GM12873 (cell line): ENCODE measurements around the gene TRAF5.

Source experiments
- TF ChIP-seq, protein P1 (sequence below): IDR thresholded peaks from 2 replicates; pipeline ENCODE4 v1.5.1; 2012; ENCODE audit warnings: low read depth, mild to moderate bottlenecking, moderate library complexity, low read length, control low read depth; ENCODE audit not compliant: insufficient read depth; ENCODE audit errors: missing control alignments

TRAF5 gene

DNA sequence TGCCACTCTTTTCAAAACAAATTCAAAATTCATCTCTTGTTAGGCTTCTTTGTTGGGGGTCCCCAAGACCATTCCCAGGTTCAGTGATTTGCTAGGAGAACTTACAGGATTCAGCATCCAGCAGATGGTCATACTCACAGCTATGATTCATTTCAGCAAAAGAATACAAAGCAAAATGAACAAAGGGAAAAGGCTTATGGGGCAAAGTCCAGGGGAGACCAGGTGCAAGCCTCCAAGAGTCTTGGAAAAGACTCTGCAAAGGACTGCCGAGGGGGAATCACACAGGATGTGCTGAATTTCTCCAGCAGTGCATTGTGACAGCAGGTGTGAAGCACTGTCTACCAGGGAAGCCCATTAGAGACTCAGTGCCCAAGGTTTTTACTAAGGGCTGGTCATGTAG lies 7.3 kb downstream of the TRAF5 start:
- TF ChIP-seq, protein P1, sequence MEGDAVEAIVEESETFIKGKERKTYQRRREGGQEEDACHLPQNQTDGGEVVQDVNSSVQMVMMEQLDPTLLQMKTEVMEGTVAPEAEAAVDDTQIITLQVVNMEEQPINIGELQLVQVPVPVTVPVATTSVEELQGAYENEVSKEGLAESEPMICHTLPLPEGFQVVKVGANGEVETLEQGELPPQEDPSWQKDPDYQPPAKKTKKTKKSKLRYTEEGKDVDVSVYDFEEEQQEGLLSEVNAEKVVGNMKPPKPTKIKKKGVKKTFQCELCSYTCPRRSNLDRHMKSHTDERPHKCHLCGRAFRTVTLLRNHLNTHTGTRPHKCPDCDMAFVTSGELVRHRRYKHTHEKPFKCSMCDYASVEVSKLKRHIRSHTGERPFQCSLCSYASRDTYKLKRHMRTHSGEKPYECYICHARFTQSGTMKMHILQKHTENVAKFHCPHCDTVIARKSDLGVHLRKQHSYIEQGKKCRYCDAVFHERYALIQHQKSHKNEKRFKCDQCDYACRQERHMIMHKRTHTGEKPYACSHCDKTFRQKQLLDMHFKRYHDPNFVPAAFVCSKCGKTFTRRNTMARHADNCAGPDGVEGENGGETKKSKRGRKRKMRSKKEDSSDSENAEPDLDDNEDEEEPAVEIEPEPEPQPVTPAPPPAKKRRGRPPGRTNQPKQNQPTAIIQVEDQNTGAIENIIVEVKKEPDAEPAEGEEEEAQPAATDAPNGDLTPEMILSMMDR, result no peak

DNA sequence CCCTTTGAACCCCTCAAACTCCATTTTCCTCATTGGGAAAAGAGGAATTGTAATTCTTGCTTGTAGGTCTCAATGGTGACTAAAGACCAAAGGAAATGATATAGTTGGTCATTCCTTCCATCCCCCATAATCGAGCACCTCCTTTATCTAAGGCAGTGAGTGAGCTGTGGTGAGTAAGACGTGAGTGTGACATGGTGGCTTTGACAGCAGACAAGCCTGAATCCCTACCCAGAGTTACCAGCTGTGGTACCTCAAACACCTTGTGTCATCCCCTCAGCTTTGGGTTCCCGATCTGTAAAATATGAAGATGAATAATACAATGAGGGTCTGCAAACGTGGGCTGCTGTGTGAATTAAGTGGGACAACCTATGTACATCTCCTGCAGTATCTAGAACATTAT lies 8.4 kb downstream of the TRAF5 start:
- TF ChIP-seq, protein P1, result no peak

DNA sequence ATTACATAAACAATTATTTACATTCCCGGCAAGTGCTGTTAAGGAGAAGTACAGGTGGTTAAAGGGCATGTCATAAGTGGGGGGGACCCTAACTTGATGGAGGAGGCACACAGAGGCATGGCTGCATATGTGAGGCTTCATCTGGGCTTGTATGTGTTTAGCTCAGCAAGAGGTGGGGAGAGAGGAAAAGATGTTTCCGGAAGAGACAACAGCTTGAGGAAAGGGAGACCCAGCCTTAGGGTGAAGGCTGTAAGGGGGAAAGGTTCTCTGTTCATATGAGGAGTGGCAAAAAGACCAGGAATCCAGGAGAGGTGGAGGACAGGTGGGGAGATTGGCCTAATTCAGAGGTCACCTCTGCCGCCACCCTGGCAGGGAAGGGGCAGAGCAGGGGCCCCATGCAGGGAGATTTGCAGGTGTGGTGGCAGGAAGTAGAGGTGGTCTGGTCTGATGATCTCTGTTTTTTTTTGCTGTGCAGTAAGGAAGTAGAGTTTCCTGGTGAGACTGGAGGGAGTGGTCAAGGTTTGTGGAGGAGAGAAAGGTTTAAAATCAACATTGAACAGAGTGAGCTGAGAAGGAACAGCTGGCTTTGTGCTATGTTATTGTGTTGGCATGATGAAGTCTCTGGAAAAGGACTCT lies 9.0 kb downstream of the TRAF5 start:
- TF ChIP-seq, protein P1, result no peak

DNA sequence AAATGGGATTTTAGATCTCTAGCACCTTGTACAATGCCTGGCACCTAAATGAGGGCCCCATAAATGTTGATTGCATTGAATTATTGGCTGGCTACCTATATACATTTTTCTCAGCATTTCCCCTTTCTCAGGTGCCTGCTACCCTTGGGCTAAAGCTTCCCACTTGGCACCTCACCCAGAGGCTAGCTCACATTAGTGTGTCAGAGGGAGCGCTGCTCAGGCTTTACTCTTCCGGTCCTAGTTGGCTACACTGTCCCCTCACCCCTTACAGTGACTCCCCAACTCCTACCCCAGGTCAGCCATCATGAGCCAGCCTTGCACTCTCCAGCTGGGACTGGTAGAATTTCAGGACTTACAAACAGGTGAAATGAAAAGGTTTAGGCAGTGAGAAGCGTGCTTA lies 9.5 kb downstream of the TRAF5 start:
- TF ChIP-seq, protein P1, result no peak

DNA sequence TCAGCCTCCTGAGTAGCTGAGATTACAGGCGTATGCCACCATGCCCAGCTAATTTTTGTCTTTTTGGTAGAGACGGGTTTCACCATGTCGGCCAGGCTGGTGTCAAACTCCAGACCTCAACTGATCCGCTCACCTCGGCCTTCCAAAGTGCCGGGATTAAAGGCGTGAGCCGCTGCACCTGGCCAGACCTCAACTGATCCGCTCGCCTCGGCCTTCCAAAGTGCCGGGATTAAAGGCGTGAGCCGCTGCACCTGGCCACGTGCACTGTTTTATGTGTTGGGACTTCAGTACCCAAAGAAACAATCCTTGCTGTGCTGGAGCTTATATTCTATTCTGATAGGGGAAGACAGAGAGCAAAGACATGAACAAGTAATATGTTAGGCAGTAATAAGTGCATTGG lies 10.1 kb downstream of the TRAF5 start:
- TF ChIP-seq, protein P1, result no peak

DNA sequence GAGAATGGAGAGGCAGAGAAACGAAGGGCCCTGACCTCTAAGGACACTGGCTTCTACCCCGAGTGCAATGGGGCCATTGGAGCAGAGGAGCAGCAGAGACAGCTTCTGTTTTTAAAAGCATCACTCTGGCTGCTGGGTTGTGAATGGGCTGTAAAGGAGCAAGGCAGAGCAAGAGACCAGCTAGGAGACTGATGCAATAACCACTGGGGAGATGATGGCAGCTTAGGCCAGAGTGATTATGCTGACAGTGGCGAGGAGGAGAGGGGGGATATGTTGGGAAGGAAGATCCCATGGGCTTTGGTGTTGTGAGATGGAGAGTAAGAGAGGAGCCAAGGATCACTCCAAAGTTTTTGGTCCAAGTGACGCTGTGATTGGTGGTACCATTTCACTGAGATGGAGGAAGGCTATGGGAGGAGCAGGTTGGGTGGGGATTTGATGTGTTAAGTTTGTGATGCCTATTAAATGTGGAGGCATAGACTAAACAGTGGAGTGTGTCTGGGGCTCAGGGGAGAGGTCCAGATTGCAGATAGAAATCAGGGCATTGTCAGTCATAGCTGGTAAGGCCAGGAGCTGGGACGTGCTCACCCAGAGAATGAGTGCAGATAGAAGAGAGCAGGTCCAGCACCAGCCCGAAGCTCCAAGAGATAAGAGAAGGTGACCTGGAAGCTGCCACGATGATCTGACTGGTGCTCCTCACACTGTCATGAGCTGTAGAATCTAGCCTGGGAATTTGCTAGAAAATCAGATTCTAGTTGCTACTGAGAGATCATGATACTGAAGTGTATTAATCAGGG lies 11.0 kb downstream of the TRAF5 start:
- TF ChIP-seq, protein P1, result no peak

DNA sequence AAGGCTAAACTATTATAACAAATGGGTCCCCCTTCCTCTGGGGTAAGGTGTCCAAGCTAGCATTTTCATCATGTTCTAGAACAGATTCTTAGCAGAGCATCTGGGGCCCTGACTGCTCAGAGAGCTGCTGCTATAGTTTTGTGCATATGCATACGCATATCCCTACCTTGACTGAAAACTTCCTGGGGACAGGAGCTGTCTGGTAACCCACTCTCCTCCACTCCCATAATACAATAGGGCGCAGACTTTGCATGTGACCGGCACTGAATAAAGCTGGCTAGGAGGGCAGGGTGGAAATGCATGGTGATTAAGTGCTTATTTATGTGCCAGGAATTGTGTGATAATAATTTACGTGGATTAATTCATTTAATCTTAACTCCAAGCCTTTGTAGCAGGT lies 11.6 kb downstream of the TRAF5 start:
- TF ChIP-seq, protein P1, result no peak
